K562 (cell line): ENCODE measurements around the gene RPL21.

Experiments used
- CBX8 ChIP-seq: fragments of 200-600 bp; sonication (generic); IDR thresholded peaks from 2 replicates; pipeline ENCODE4 v1.6.1; 2012; ENCODE audit warnings: borderline replicate concordance, mixed run types, low read depth, mild to moderate bottlenecking, moderate library complexity, mixed read lengths, low read length, control low read depth, inconsistent platforms; ENCODE audit not compliant: poor library complexity, severe bottlenecking; ENCODE audit errors: extremely low read depth
- CTCF ChIP-seq, 3 experiments: IDR thresholded peaks in 2 of 3; conservative IDR thresholded peaks in 1 of 3; 2 replicates each; pipeline ENCODE4 v1.5.1; 2011 to 2012; ENCODE audit warnings: low read length in 3 of 3, mild to moderate bottlenecking in 3 of 3, control low read depth in 2 of 3, improper control_type of control experiment in 1 of 3, inconsistent platforms in 1 of 3, low read depth in 1 of 3, mixed read lengths in 1 of 3, moderate library complexity in 1 of 3; ENCODE audit not compliant: insufficient read depth in 2 of 3
- DEAF1 ChIP-seq: fragments of 450-650 bp; formaldehyde crosslinking; IDR thresholded peaks from 2 replicates; pipeline ENCODE4 v1.4.0; 2020; ENCODE audit warnings: mild to moderate bottlenecking, moderate library complexity
- SIN3A ChIP-seq, 2 experiments: fragments of 150-350 bp in 1 of 2; IDR thresholded peaks; 2 replicates each; pipeline ENCODE4 v1.6.1; 2011 to 2016; ENCODE audit warnings: borderline replicate concordance in 2 of 2, low read depth in 2 of 2, low read length in 2 of 2, mild to moderate bottlenecking in 2 of 2, moderate library complexity in 2 of 2; ENCODE audit not compliant: control insufficient read depth in 1 of 2
- SREBF1 ChIP-seq: fragments of 150-350 bp; IDR thresholded peaks from 2 replicates; pipeline ENCODE4 v1.6.1; 2014; ENCODE audit warnings: antibody characterized with exemption, low read depth, low read length, borderline replicate concordance
- TEAD2 ChIP-seq: fragments of 450-650 bp; IDR thresholded peaks from 2 replicates; pipeline ENCODE4 v1.6.1; 2016; ENCODE audit warnings: missing genetic modification characterization, control low read depth, missing compliant biosample characterization
- U2AF2 ChIP-seq: fragments of 200-400 bp; formaldehyde crosslinking; optimal IDR thresholded peaks from 2 replicates; pipeline ENCODE3; 2017; ENCODE audit warnings: low read depth, mild to moderate bottlenecking, low read length
- USF2 ChIP-seq: sonication (generic); formaldehyde crosslinking; IDR thresholded peaks from 2 replicates; pipeline ENCODE4 v1.5.0; 2020; ENCODE audit warnings: missing genetic modification reagents

GRCh38 chr13:27289011-27289665, 37.8 kb downstream of the RPL21 start:
- TF ChIP-seq SIN3A (IDR thresholded peaks at IDR 0.05; ENCODE audit: borderline replicate concordance in 2 of 2, control insufficient read depth in 1 of 2, low read depth in 2 of 2, low read length in 2 of 2) (no peak), CTCF (IDR thresholded peaks at IDR 0.05 in 2 of 3, conservative IDR thresholded peaks at IDR 0.05 in 1 of 3; ENCODE audit: insufficient read depth in 2 of 3, low read depth in 1 of 3, low read length in 3 of 3) (no peak), SREBF1 (no peak), DEAF1 (CRISPR knock-in tag) (no peak), U2AF2 (no peak), USF2 (CRISPR knock-in tag) (no peak), CBX8 (no peak), TEAD2 (no peak)
